ENCODE results near the gene CENATAC. TPM values are rescaled to one million over a fixed set of nuclear protein-coding genes. Genes with fewer than 3 reads are reported as not detected.

CENATAC gene
- total RNA-seq, 1 donor from 2014 or later: 36.4 TPM

GRCh38 chr11:119021631-119022030 is 23.7 kb downstream of the CENATAC start:
- Mint-ChIP-seq H3K36me3 (peaks cover 23% of the 10 kb centered on the region), H3K4me3 (peak overlapping the region; percentile 65), H3K27me3 (no peaks in the 10 kb centered on the region), H3K9me3 (no peaks in the 10 kb centered on the region), H3K4me1 (ENCODE audit: unreplicated experiment) (peaks cover 17% of the 10 kb centered on the region), H3K27ac (peak overlapping the region; percentile 54)
- DNase-seq (ENCODE audit: extremely low spot score, unreplicated experiment): no peak
- TF ChIP-seq CTCF (conservative IDR thresholded peaks at IDR 0.05): no peak

DNA sequence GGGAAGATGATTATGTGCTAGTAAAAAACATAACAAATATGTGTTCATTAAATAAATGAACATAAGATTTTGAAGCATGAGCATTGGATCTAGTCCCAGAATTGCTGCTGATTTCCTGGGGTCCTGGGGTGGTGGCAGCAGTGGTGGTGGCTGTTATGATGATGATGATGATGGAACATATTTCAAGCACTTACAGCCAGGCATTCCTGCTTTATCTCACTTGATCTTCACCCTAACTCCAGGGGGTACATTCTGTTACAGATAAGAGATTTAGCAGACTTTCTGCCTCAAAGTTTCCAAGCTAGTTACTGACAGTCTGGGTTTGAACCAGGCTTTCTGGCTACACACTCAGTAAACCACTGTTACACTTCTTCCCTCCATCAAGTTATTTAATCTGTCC is 25.8 kb downstream of the CENATAC start:
- peaks cover 17% of the 10 kb centered on the region for H3K36me3 Mint-ChIP-seq
- no peak for DNase-seq (ENCODE audit: extremely low spot score, unreplicated experiment)
- TF ChIP-seq CTCF (conservative IDR thresholded peaks at IDR 0.05): no peak
- no peaks in the 10 kb centered on the region for H3K9me3 Mint-ChIP-seq
- H3K4me3 Mint-ChIP-seq: no peak overlapping the region
- H3K4me1 Mint-ChIP-seq (ENCODE audit: unreplicated experiment): peaks cover 15% of the 10 kb centered on the region
- no peaks in the 10 kb centered on the region for H3K27me3 Mint-ChIP-seq
- H3K27ac Mint-ChIP-seq: peak overlapping the region; percentile 21

- DNase-seq (ENCODE audit: extremely low spot score, unreplicated experiment): no peak
- no peaks in the 10 kb centered on the region for H3K27me3 Mint-ChIP-seq
- peak overlapping the region; percentile 41 for H3K4me3 Mint-ChIP-seq
- H3K9me3 Mint-ChIP-seq: no peaks in the 10 kb centered on the region
- peaks cover 21% of the 10 kb centered on the region for H3K36me3 Mint-ChIP-seq
- peaks cover 23% of the 10 kb centered on the region for H3K4me1 Mint-ChIP-seq (ENCODE audit: unreplicated experiment)
- TF ChIP-seq CTCF (conservative IDR thresholded peaks at IDR 0.05): no peak
- H3K27ac Mint-ChIP-seq: peak overlapping the region; percentile 24
Observed at GRCh38 chr11:119024430-119025098, 26.6 kb downstream of the CENATAC start.

DNA sequence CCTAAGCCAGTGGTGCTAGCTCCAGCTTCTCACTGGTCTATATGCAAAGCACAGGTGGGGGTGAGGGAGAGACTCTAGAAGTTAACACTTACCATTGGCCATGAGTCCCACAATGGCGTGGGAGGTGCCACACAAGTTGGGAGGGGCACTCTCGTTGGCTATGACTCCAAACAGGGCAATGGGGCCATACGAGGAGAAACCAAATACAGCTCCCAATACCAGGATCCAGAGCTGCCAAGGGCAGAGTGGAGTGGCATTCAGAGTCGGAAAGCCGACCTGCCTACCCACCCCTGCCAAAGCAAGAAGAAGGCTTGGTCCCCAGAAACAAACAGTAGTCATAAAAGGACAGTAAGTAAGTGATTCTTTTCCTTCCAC is 27.1 kb downstream of the CENATAC start:
- Mint-ChIP-seq H3K9me3 (no peaks in the 10 kb centered on the region), H3K4me1 (ENCODE audit: unreplicated experiment) (peaks cover 22% of the 10 kb centered on the region), H3K4me3 (peak overlapping the region; percentile 35), H3K27ac (peak overlapping the region; percentile 24), H3K36me3 (peaks cover 19% of the 10 kb centered on the region), H3K27me3 (no peaks in the 10 kb centered on the region)
- no peak for DNase-seq (ENCODE audit: extremely low spot score, unreplicated experiment)
- TF ChIP-seq CTCF (conservative IDR thresholded peaks at IDR 0.05): no peak

DNA sequence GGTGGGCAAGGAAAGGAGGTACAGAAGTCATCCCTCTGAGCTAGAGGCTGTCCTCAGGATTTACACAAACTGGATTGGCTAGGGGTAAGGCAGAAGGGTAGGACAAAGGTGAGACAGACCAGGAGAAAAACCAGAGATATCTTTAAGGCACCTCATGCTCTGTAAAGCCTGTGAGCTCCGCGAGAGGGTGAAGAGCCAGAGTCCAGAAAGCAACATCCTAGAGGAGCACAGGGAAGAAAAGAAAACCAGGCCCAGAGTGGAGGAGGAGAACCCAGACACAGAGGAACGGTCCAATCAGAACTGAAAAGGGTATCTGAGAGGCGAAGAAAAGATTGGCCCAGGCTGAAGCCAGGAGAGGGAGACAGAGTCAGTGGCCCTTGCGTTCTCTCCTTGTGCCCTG is 27.6 kb downstream of the CENATAC start:
- Mint-ChIP-seq H3K27ac (peak overlapping the region; percentile 24), H3K9me3 (no peaks in the 10 kb centered on the region), H3K36me3 (peaks cover 17% of the 10 kb centered on the region), H3K27me3 (no peaks in the 10 kb centered on the region), H3K4me3 (peak overlapping the region; percentile 35), H3K4me1 (ENCODE audit: unreplicated experiment) (peaks cover 21% of the 10 kb centered on the region)
- no peak for TF ChIP-seq CTCF (conservative IDR thresholded peaks at IDR 0.05)
- DNase-seq (ENCODE audit: extremely low spot score, unreplicated experiment): no peak

Data from type B pancreatic cell (in vitro differentiated cells).